GDM1 (cell line): Measurements from ENCODE around the gene ERC1.

Experiments used
- DNase-seq: peaks from one replicate; lab custom pipeline; 2025; lab: John Stamatoyannopoulos, UW

Gene ERC1

GRCh38 chr12:1439687-1440086 is 448.7 kb downstream of the ERC1 start:
- DNase-seq = no peak

GRCh38 chr12:1443421-1444141 is 452.6 kb downstream of the ERC1 start:
- no peak for DNase-seq

GRCh38 chr12:1444142-1444516 is 453.1 kb downstream of the ERC1 start:
- DNase-seq = no peak

GRCh38 chr12:1445807-1446206 is 454.8 kb downstream of the ERC1 start:
- no peak for DNase-seq

GRCh38 chr12:1448336-1448735 is 457.3 kb downstream of the ERC1 start:
- no peak for DNase-seq

GRCh38 chr12:1453810-1454209 is 462.8 kb downstream of the ERC1 start:
- no peak for DNase-seq

GRCh38 chr12:1456885-1457284 is 465.9 kb downstream of the ERC1 start:
- DNase-seq = no peak

- no peak for DNase-seq
Measured at GRCh38 chr12:1457901-1458300, 466.9 kb downstream of the ERC1 start.

GRCh38 chr12:1459339-1459738 is 468.3 kb downstream of the ERC1 start:
- DNase-seq = no peak

- no peak for DNase-seq
Measured at GRCh38 chr12:1463073-1463905, 472.3 kb downstream of the ERC1 start.

GRCh38 chr12:1464925-1465324 is 473.9 kb downstream of the ERC1 start:
- DNase-seq = no peak

- no peak for DNase-seq
Measured at GRCh38 chr12:1465990-1466389, 475.0 kb downstream of the ERC1 start.

- DNase-seq = no peak
Measured at GRCh38 chr12:1466481-1467154, 475.6 kb downstream of the ERC1 start.

- no peak for DNase-seq
Measured at GRCh38 chr12:1467710-1468109, 476.7 kb downstream of the ERC1 start.

GRCh38 chr12:1469070-1469469 is 478.0 kb downstream of the ERC1 start:
- DNase-seq = no peak

GRCh38 chr12:1470051-1470450 is 479.0 kb downstream of the ERC1 start:
- DNase-seq = no peak

- DNase-seq = no peak
Measured at GRCh38 chr12:1471224-1471623, 480.2 kb downstream of the ERC1 start.

- peak; percentile 69 for DNase-seq
Measured at GRCh38 chr12:1473418-1473817, 482.4 kb downstream of the ERC1 start.

GRCh38 chr12:1474041-1474573 is 483.1 kb downstream of the ERC1 start:
- DNase-seq = no peak

GRCh38 chr12:1474574-1475153 is 483.6 kb downstream of the ERC1 start:
- DNase-seq = no peak

GRCh38 chr12:1479645-1480044 is 488.6 kb downstream of the ERC1 start:
- DNase-seq = no peak

GRCh38 chr12:1481326-1481725 is 490.3 kb downstream of the ERC1 start:
- DNase-seq = no peak
